GM18526 (cell line): ENCODE data around the gene TP53AIP1.

ENCODE experiments used
- POLR2A ChIP-seq: IDR thresholded peaks from 3 replicates; pipeline ENCODE4 v1.6.1; 2011; ENCODE audit not compliant: insufficient read length; ENCODE audit errors: extremely low read depth

The TP53AIP1 gene

GRCh38 chr11:128893578-128894285, 48.9 kb downstream of the TP53AIP1 start:
- no peak for TF ChIP-seq POLR2A

- TF ChIP-seq POLR2A: no peak
Observed at GRCh38 chr11:128892866-128893565, 49.7 kb downstream of the TP53AIP1 start.

- TF ChIP-seq POLR2A: no peak
Observed at GRCh38 chr11:128891913-128892398, 50.7 kb downstream of the TP53AIP1 start.

- TF ChIP-seq POLR2A: no peak
Observed at GRCh38 chr11:128890543-128891368, 51.9 kb downstream of the TP53AIP1 start, which contains the start of gene KCNJ5. Gene KCNJ5, plus strand, starts transcription at chr11:128891356. Its CDS starts 19,918 bp downstream, at chr11:128911274.

- no peak for TF ChIP-seq POLR2A
Observed at GRCh38 chr11:128890216-128890542, 52.5 kb downstream of the TP53AIP1 start.

GRCh38 chr11:128889657-128890213, 52.9 kb downstream of the TP53AIP1 start:
- TF ChIP-seq POLR2A: no peak

GRCh38 chr11:128888034-128888985, 54.4 kb downstream of the TP53AIP1 start:
- no peak for TF ChIP-seq POLR2A

GRCh38 chr11:128886406-128887124, 56.1 kb downstream of the TP53AIP1 start:
- TF ChIP-seq POLR2A: no peak
